HL-60/S4 treated with phorbol 12-myristate 13-acetate at 8.2 ng/mL for 4 days and 3 days (cell line): ENCODE measurements around the gene SPAG4.

ENCODE experiments used
- in situ Hi-C: fragments of 300-500 bp; cut with MboI; formaldehyde crosslinking; loops from 2 replicates; pipeline ENCODE4 v1.15.0; 2022; ENCODE audit warnings: low sequenced_read_pairs

The SPAG4 gene

DNA sequence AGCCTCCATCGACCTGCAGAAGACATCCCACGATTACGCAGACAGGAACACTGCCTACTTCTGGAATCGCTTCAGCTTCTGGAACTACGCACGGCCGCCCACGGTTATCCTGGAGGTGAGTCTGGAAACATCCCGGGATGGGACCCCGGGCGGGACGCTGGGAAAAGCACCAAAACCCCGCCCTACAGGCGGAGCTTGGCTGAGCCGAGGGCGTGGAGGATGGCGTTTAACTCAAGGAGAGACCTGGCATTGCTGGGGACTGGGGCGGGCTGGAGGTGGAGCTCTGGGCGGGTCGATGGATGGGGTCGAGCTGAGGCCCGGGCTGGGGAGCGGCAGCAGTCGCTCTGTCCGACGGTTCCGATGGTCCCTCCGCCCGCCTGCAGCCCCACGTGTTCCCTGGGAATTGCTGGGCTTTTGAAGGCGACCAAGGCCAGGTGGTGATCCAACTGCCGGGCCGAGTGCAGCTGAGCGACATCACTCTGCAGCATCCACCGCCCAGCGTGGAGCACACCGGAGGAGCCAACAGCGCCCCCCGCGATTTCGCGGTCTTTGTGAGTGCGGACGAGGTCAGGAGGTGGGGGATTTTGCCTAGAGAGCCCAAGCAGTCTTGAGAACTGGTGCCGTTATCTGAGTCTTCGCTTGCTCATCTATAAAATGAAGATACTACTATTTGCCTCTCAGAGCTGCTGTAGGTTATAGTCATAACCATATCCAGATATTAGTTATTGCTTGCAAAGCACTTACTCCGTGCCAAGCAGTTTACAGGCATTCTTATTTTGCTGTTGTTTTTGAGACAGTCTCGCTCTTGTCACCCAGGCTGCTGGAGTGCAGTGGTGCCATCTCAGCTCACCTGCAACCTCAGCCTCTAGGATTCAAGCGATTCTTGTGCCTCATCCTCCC is 3.8 kb downstream of the SPAG4 start:
- in situ Hi-C loops = no loop called here

DNA sequence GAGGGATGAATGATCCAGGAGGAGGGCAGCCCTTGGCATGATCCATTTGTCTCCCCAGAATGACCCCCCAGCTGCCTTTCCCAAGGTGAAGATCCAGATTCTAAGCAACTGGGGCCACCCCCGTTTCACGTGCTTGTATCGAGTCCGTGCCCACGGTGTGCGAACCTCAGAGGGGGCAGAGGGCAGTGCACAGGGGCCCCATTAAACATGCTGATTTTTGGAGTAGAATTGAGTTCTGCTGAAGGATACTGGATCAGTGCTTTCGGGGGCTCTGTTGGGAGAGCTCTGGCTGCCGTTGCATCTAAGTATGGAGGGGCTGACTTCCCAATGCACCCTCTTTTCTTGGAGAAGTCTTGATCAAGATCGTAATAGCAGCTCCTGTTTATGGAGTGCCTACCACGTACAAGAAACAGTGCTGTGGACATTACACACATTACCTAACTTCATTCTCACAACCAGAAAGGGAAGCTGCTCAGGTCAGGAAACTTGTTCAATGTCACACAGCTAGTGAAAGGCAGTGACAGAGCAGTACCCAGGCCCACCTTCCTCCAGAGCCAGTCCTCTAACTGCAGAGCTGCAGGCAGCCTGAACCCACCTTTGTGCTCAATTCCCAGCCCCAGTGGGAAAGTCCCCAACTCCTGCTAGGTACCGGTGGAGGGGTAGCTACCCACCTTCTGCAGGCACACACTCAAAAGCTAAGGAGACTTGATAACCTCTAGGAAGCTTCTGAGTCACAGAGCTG is 5.4 kb downstream of the SPAG4 start:
- in situ Hi-C loops = no loop called here

DNA sequence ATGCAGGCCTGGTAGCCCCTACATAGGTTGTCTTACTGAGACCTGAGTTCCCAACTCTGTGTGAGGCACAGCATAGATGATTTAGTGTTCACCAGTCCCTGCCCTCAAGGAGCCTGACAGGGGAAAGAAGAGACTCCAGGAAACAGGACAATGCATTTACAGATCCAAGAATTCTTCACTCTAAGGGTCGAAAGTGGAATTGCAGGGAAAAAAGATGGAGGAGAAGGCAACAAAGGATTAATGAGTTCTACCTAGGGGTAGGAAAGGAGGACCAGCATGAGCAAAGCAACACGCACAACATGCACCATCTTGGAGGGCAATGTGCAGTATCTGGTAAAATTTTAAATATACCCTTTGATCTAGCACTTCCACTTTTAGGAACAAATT is 5.9 kb downstream of the SPAG4 start:
- in situ Hi-C loops = no loop called here

DNA sequence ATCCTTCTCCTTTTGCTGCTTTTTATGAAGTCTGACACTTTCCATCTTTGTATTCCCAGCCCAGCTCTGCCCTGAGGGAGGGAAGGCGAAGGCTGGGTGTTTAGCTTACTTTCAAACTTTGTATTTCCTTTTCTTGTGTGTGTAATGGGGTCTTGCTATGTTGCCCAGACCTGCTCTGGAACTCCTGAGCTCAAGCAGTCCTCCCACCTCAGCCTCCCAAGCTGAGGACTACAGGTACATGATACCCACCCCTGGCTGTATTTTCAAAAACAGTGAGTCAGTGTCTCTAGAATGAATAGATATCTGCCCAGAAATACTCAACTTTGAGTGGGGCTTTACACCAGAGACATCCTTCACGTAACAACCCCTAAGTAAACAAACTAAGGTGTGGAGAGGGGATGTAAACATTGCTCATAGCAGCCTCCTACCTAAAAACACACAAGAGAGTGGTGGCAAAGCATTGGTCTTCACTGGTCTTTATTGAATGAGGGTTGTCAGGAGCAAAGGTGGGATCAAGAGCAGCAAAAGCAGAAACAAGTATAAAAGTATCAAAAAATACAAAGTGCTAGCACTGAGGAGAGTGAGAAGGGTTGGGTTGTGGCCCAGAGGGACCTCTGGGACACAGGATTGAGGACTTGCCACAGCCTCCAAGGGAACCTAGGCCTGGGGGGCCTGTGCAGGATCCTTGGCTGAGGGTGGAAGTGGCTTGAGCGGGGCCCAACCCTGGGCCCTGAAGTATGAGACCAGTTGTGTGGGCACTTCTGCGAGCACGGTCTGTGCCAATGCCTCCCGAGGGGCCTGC is 10.2 kb downstream of the SPAG4 start:
- in situ Hi-C loops = no loop called here

DNA sequence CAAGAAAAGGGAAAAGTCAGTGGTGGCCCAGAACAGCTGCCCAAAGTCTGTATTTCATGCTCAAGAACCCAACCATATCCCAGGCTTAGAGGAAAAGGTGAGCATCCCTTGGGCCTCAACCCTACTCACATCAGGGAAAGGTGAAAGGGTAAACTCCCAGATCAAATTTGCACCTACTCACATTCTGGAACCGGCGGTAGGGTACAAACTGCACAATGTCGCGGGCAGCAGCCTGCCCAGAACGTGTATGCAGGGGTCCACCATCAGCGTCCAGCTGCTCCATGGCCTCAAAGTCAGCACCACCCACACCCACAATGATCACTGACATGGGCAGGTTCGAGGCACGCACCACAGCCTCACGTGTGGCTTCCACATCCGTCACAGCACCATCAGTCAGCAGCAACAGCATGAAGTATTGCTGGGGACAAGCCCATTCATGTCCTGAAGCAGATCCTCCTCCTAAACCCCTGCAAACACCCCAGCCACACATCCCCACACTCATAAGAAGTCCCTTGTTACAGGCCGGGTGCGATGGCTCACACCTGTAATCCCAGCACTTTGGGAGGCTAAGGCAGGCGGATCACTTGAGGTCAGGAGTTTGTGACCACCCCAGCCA is 10.9 kb downstream of the SPAG4 start:
- in situ Hi-C loops = no loop called here

DNA sequence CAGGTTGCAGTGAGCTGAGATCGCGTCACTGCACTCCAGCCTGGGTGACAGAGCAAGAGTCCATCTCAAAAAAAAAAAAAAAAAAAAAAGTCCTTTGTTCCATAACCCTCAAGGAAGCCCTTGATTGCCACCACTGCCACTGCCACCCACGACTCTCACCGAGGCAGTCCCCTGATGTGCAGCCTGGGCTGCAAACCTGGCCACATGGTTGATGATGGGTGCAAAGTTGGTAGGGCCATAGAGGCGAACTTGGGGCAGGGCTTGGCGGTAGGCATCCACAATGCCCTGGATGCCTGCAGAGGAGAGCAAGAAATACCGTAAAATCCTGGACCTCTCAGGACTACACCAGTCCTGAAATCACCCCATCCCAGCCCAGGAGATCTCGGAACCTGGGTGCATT is 11.5 kb downstream of the SPAG4 start:
- in situ Hi-C loops = no loop called here

DNA sequence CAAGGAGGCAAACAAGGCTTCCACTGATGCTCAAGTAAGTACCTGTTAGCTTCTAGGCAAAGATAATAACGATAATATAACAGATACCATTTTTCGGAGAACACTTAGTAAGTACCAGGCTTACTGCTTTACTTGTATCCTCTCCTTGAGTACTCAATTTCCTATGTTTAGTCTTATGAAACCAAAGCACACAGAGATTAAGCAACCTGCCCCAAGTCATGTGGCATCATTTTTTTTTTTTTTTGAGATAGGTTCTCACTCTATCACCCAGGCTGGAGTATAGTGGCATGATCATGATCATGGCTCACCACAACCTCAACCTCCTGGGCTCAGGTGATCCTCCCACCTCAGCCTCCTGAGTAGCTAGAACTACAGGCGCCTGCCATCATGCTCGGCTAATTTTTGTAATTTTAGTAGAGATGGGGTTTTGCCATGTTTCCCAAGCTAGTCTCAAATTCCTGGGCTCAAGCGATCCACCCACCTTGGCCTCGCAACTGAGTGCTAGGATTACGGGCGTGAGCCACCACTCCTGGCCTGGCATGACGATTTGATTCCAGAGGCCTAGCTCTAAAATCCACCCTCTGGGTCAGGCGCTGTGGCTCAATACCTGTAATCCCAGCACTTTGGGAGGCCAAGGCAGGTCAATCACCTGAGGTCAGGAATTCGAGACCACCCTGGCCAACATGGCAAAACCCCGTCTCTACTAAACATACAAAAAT is 14.0 kb downstream of the SPAG4 start:
- in situ Hi-C loops = no loop called here

DNA sequence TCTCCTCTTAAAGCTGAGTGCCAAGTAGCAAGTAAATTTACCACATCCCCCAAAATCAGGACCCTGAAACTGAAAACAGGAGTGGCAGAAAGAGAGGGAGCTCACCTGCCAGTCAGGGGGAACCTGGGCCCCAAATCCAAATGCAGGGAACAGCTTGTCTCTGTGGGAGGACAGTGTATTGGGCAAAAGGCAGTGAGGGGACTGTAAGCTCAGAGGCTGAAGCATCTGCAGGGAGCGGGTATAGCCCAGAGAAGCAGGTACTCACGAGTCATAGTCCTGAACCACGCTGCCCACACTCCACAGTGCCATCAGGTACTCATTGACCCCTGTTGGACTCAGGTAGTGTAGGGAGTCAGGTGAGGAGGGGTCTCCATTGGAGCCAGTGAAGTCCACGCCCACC is 15.0 kb downstream of the SPAG4 start:
- in situ Hi-C loops = no loop called here

DNA sequence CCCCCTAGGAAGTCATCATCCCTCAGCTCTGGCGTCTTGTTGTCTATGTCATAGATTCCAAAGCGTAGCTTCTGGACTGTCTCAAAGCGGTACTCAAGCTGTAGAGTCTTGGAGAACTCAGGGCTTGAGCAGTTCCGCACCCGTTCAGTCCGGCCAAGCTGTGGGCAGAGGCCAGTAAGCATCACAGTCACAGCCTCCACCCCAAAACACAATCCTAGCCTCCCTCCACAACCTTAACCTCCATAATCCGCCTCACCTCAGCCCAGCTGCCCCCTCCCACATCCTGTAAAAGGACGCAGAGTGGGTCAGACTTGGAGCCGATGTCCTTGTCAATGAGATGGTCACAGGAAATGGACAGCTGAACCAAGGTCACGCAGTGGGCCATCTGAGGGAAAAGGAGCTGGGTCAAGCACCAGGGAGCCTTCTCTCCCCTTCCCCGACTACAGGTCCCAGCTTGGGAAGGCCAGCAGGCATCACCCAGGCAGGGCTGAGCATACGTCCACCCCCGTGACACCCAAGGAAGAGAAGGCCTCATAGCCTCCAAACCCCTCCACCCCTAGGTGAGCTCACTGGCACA is 17.0 kb downstream of the SPAG4 start:
- in situ Hi-C loops = no loop called here

DNA sequence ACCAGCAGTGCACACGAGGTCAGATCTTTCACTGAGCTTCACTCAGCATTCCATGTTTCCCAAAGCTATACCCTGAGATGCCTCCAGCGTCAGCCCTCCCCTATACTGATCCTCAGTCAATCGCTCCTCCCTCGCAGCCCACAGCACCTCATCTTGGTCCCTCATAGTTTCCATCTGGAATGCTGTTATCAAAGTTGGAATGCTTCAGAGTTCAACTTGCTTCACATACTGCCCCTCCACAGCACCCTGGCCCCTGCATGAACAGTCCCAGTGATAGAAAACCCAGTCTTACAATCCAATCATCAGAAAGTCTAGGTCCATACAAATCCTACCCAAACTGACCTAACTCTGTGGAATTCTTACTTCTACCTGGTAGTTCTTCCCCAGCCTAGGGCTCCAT is 20.0 kb downstream of the SPAG4 start:
- in situ Hi-C loops = no loop called here

DNA sequence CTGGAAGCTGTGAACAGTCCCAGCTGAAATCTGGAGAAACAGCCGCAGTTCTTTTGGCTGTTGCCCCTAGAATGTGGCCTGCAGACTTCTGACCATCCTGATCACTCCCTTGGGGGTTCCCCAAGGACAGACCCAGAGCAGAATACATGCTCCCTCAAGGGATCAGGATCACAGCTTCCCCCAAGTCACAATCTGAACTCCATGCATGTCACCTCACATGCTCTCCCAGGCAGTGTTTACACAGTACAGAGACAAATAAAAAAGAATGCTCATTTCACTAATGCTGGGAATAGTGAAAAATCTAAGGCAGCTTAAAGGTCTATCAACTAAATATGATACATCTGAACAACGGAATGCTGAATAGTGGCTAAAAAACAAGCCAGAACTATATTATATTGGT is 20.5 kb downstream of the SPAG4 start:
- in situ Hi-C loops = no loop called here

DNA sequence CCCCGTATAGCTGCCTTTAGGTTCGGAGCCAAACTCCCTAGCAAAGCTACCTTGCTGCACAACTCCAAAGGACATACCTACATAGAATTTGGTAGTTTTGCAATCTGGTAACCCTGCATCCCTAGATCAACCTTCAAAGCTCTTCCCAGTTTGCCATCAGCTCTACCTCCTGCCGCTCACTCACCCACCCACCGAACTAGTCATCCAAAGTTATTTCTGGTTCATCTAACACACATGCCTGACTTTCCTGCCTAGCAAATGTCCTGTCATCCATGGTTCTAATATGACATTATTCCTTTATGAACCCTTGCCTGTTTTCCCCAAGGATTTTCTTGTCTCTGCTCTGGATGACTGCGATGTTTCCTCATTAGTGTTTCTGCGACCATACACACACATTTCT is 21.6 kb downstream of the SPAG4 start:
- in situ Hi-C loops = no loop called here

DNA sequence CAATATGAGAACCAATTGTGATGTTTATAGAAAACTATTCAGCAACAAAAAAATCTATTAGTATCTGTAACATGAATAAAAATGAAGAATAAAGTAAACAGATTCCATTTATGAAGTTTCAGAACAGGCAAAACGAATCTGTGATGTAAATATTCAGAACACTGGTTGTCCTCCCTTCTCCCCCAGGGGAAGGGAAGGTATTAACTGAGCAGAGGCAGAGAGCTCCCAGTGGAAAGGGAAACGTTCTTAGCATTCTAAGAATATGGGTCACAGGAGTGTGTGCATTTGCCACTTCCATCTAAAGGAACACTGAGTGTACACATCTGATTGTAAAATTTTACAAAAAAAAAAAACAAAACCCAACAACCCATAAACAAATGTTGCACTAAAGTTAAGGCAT is 23.1 kb downstream of the SPAG4 start:
- in situ Hi-C loops = no loop called here

DNA sequence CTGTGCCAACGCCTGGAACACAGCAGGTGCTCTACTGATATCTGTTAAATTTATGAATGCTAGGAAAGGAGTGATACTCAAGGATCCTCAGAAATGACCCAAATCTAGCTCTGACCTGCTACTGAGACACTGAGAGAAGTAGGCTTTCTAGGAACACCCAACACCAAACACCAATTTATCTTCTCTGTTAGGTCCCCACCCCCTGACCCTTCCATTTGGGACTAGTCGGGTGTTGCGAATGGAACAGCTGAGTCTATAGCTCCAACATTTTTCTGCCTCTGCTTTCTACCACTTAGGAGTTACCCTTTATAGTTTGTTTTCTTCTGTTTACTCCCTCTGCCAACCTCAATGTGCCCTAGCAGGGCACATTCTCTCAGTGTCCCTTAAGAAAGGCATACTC is 25.1 kb downstream of the SPAG4 start:
- in situ Hi-C loops = no loop called here

DNA sequence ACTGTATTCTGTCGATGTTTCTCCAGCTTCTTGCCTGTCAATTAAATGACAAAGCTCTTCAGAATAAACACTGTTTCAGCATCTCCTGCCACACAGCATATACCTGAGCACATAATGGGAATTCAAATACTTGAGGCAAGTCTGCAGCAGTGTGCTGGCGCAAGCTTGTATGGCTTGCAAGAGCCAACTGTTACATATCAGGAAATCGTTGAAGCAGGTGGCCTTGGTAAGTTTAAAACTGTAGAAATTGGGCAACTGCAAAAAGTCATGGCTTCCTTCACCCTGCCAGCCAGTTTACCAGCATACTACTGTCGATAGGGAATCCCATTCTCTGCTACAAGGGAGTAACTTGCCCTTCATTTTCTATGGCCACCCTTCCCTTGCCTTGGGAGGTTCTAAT is 26.1 kb downstream of the SPAG4 start:
- in situ Hi-C loops = no loop called here

DNA sequence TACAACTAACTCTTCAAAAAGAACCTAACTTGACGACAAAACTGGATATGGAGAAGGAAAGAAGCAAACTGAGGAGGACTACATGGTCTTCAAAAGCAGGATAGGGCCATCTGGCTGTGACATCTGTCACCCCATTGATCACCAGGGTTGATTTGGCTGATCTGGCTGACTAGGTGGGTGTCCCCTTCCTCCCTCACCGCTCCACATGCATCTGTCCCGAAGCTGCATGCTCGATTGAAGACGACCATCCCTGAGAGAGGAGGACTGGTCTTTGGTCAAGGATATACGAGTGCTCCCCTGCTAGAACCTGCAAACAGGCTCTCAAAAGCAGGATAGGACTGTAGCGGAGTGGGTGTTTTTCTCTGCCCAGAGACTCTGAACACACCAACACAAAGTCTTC is 27.4 kb downstream of the SPAG4 start:
- in situ Hi-C loops = no loop called here

DNA sequence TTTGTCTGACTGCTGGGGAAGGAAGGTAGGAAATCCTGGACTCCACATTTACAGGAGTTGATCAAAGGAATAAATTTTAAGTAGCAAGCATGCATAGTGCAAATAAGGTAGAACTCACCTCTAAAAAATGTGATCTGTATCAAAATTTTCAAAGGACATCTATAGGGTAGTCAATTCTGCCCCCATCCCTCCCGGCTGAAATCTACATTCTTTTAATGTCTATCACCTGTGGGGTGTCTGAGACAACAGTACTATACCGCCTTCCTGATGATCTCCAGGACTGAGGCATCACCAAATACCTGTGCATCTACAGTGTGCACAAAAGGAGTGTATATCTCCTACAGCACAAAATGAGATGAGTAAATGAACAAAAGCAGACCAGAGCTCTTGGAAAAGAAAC is 29.2 kb downstream of the SPAG4 start:
- in situ Hi-C loops = no loop called here

DNA sequence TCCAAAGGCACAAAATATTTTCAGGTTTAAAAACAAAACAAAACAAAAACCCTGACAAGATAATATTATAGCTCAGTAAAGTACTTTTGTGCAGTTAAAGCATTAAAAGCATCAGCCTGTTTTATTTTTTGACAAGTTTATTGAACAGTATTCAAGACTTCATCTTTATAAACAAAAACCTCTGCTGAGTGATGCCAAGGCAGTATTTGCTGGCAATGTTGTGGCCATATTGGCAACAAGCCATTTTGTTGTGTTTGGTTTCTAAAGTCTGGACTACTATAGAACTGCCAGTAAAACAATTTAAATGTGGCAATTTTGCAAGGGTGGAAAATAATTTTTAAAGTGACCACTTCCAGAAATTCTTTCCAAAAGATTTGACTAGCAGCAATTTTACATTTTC is 33.2 kb downstream of the SPAG4 start:
- in situ Hi-C loops = no loop called here

DNA sequence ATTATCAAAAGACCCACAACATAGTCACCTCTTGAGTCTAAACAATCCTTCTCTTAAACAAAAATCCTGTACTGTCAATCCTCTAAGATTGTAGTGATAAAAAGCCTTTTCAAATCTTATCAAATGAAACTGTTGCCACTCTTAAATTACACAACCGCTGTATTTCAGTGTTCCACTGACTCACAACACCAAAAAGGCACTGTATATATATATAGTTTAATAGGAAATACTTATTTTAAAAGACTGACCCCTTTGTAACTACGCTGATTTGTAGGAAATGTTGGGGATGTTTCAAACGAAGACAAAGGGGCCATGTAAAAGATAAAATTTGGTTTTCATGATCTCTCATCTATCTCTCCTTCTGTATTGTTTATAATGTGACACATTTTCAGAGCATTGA is 35.0 kb downstream of the SPAG4 start:
- in situ Hi-C loops = no loop called here

DNA sequence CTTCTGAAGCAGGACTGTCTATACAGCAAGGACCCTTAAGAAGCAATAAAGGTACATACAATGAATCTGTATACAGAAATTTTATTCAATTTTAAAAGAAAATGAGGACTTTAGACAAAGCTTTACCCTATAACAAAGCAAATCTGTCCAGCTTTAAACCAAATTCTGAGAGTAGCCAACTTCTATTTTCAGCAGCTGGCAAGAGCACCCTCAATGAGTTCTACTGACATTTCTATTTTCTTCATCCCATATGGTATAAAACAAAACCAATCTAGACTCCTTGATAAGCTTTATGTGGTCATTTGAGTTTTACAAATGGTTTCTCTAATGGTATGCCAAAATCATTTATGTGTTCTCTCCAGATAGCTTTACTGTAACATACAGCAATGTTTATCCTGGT is 36.3 kb downstream of the SPAG4 start:
- in situ Hi-C loops = no loop called here
